Pancreas (tissue), 10 donors: ENCODE data around the gene PAQR5. TPM values are rescaled to one million over a fixed set of nuclear protein-coding genes. Genes with fewer than 3 reads are reported as not detected.

Source experiments
- ATAC-seq, 4 donors: fragments of 200-7000 bp; cut with Tn5 transposase; one replicate each; pipeline versions ENCODE4 v1.8.0 to v1.9.1; 2020; ENCODE audit warnings: mild to moderate bottlenecking in 4 of 4, moderate library complexity in 4 of 4
- DNase-seq, 6 donors: peaks; one replicate each; pipeline ENCODE4 v3.0.0-alpha.2; 2020
- FAIRE-seq: peaks from 2 replicates; lab custom pipeline; 2012; peaks lifted over from hg19 to GRCh38; lab: Jason Lieb, UNC
- H3K27ac ChIP-seq, 4 donors: fragments of 200-600 bp; sonication (generic); 1 replicate in 3 of 4; 2 replicates in 1 of 4; pipeline versions ENCODE4 v1.5.0 to v1.8.0; 2020
- H3K27me3 ChIP-seq, 4 donors: fragments of 200-600 bp; one replicate each; pipeline ENCODE4 v1.8.0; 2021
- H3K36me3 ChIP-seq, 3 donors: fragments of 200-600 bp; sonication (generic) in 1 of 3; one replicate each; pipeline versions ENCODE4 v1.5.0 to v1.8.0; 2020 to 2021
- H3K4me1 ChIP-seq, 3 donors: fragments of 200-600 bp; one replicate each; pipeline ENCODE4 v1.8.0; 2021
- H3K4me3 ChIP-seq, 4 donors: fragments of 200-600 bp; sonication (generic) in 2 of 4; one replicate each; pipeline versions ENCODE4 v1.5.0 to v1.8.0; 2020 to 2021
- H3K9me3 ChIP-seq, 4 donors: fragments of 200-600 bp; one replicate each; pipeline ENCODE4 v1.8.0; 2021
- CTCF ChIP-seq, 4 donors: fragments of 200-600 bp; sonication (generic) in 3 of 4; IDR thresholded peaks; one replicate each; pipeline versions ENCODE4 v1.5.0 to v1.8.0; 2021; ENCODE audit warnings: antibody characterized with exemption in 4 of 4
- WGBS, 2 donors: extraction: QIAGEN DNeasy Blood & Tissue Kit; methylation state at CpG; one replicate each; pipeline ENCODE4 v1.1.7; 2013; 5-methylcytosine and 5-hydroxymethylcytosine counted together
- intact Hi-C, 3 donors: fragments of 100-400 bp; cut with DNase I; formaldehyde crosslinking; loops; one replicate each; pipeline versions ENCODE4 v1.11.1 to v1.14.2; 2022
- polyA plus RNA-seq, 2 donors: library from polyadenylated mRNA; stranded (reverse); fragments of 200-250 nt; gene quantifications; one replicate each; pipeline ENCODE4 v1.2.3, GENCODE V29; 2013
- total RNA-seq, 6 donors: library from RNA; stranded (reverse); fragmentation: NEBNext Ultra II Directional in 4 of 6; extraction: Animal tissue kit (Norgen Biotek cat#: 25700) in 4 of 6; gene quantifications; one replicate each; pipeline versions ENCODE4 v1.2.1 to v1.2.4, GENCODE V29; 2021 to 2023
- donor health status: healthy with polysubstance abuse.
- donor health status: DM: no; HTN: no; CAD: no; lungs with moderate emphysema.
- donor health status: DM: no; HTN: no; CAD: no.
- donor health status: control.
- donor health status: control.
- donor health status: Bipolar disorder and iron deficiency.
- donor health status: DM: yes; HTN: yes; CAD: no.
- donor health status: DM: no; HTN: no; CAD: no.
- donor health status: DM: no; HTN: no; CAD: no.
- donor health status: DM: yes; HTN: yes; CAD: no.

The PAQR5 gene
- total and polyA plus RNA-seq, 8 donors = 5.2 to 9.4 (median 6.2) TPM

GRCh38 chr15:69272139-69272538, 26.6 kb upstream of the PAQR5 start:
- DNase-seq = no peak
- Histone ChIP-seq H3K9me3 (no peaks in the 10 kb centered on the region), H3K27me3 (no peaks in the 10 kb centered on the region), H3K27ac (no peak overlapping the region), H3K36me3 (no peaks in the 10 kb centered on the region), H3K4me1 (no peaks in the 10 kb centered on the region), H3K4me3 (no peak overlapping the region)
- intact Hi-C loops = no loop called here
- no peak for FAIRE-seq
- 74 to 78% methylated on average over 3 of the region's 3 CpGs for WGBS, 2 donors
- no peak for ATAC-seq
- no peak for TF ChIP-seq CTCF (IDR thresholded peaks at IDR 0.05)

GRCh38 chr15:69272891-69273290, 25.8 kb upstream of the PAQR5 start:
- WGBS, 2 donors = 81 to 89% methylated on average over 6 of the region's 6 CpGs
- FAIRE-seq (no peak), ATAC-seq (no peak), DNase-seq (no peak)
- H3K4me1 ChIP-seq = no peaks in the 10 kb centered on the region
- H3K27me3 ChIP-seq = no peaks in the 10 kb centered on the region
- H3K4me3 ChIP-seq = no peak overlapping the region
- no peak overlapping the region for H3K27ac ChIP-seq
- intact Hi-C loops = no loop called here
- no peaks in the 10 kb centered on the region for H3K9me3 ChIP-seq
- TF ChIP-seq CTCF (IDR thresholded peaks at IDR 0.05) = no peak
- no peaks in the 10 kb centered on the region for H3K36me3 ChIP-seq

DNA sequence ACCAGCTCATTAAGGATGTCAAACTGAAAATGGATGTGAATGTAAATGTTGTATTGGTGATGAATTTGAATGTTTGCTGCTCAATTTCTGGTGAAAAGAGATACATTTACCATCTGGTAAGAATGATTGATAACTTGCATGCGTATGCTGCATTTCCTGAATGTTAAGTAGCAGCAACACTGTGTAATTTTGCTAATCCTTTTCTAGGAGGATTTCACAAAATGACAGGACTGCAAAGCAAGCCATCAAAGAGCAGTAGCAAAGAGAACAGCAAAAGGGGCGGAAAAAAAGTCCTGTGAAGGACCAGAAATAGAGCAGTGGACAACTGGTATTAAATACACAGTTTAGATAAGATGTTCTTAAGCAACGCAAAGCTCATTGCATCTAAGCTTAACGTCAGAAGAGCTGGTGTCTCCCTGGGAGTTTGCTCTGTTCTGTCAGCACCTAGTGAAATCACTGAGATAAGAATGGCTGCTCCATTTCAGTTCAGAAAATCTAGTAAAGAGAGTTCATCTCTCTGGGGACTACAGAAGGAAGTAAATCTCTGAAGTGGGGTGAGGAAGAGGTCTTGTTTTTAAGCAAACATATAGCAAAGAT, 23.5 kb upstream of the PAQR5 start:
- FAIRE-seq = no peak
- H3K27ac ChIP-seq = no peak overlapping the region

GRCh38 chr15:69275933-69276560, 22.7 kb upstream of the PAQR5 start:
- 26 to 29% methylated on average over 9 of the region's 9 CpGs for WGBS, 2 donors
- TF ChIP-seq CTCF (IDR thresholded peaks at IDR 0.05) = no peak
- no peak for DNase-seq

More for the DNA sequence above, 23.5 kb upstream of the PAQR5 start:
- WGBS, 2 donors = 62% methylated on average over 4 of the region's 4 CpGs
- ATAC-seq (no peak), DNase-seq (no peak)
- Histone ChIP-seq H3K36me3 (no peaks in the 10 kb centered on the region), H3K27me3 (no peaks in the 10 kb centered on the region), H3K4me3 (no peak overlapping the region), H3K9me3 (no peaks in the 10 kb centered on the region), H3K4me1 (no peaks in the 10 kb centered on the region)
- TF ChIP-seq CTCF (IDR thresholded peaks at IDR 0.05) = no peak
- intact Hi-C loops = no loop called here

GRCh38 chr15:69277316-69277715, 21.4 kb upstream of the PAQR5 start:
- Histone ChIP-seq H3K9me3 (no peaks in the 10 kb centered on the region), H3K4me3 (no peak overlapping the region), H3K36me3 (no peaks in the 10 kb centered on the region), H3K4me1 (no peaks in the 10 kb centered on the region), H3K27me3 (no peaks in the 10 kb centered on the region), H3K27ac (no peak overlapping the region)
- no peak for TF ChIP-seq CTCF (IDR thresholded peaks at IDR 0.05)
- intact Hi-C loops = no loop called here
- FAIRE-seq = no peak
- ATAC-seq = no peak
- no peak for DNase-seq
- 78 to 83% methylated on average over 9 of the region's 9 CpGs for WGBS, 2 donors

More at GRCh38 chr15:69275933-69276560, 22.7 kb upstream of the PAQR5 start:
- Histone ChIP-seq H3K27ac (no peak overlapping the region), H3K36me3 (no peaks in the 10 kb centered on the region), H3K4me1 (no peaks in the 10 kb centered on the region), H3K4me3 (no peak overlapping the region), H3K27me3 (no peaks in the 10 kb centered on the region), H3K9me3 (no peaks in the 10 kb centered on the region)
- intact Hi-C loops = no loop called here
- no peak for FAIRE-seq
- no peak for ATAC-seq
